Smooth muscle cell of the brain vasculature (primary cell): ENCODE data around the gene CA4.

Experiments used
- DNase-seq: peaks from one replicate; pipeline ENCODE4 v3.0.0-alpha.2; 2012; ENCODE audit warnings: low read depth, low spot score

The CA4 gene

DNA sequence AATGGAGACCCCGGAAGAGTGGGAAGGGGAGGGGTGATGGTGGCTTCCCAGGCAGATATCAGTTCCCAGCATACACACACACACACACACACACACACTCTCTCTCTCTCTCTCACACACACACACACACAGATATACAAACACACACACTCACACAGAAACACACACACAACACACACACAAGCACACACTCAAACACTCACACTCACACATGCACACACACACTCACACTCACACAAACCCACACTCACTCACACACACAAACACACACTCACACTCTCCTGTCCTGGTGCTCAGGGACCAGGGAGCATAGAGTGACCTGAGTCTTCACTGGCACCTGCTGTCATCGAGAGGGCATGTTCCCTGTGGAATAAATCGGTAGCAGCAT is 5.6 kb downstream of the CA4 start:
- no peak for DNase-seq

DNA sequence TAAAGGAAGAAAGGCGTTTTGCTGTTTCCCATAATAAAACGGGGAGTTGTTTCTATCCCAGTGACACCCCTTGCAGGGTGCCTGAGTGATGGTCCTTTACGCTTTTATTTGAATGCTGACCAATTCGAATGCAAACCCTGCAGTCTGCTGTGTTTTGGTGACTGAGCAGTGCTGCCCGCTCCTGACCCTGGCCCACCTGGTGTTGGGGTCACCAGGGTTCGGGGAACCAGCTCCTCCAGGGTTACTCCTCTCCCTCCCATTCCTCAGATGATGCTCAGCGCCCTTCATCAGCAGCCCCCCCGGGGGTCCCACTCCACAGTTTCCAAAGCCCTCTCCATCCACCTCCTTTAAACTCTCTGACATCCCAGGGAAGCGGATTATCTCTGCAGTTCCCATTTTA is 6.0 kb downstream of the CA4 start:
- DNase-seq: no peak

DNA sequence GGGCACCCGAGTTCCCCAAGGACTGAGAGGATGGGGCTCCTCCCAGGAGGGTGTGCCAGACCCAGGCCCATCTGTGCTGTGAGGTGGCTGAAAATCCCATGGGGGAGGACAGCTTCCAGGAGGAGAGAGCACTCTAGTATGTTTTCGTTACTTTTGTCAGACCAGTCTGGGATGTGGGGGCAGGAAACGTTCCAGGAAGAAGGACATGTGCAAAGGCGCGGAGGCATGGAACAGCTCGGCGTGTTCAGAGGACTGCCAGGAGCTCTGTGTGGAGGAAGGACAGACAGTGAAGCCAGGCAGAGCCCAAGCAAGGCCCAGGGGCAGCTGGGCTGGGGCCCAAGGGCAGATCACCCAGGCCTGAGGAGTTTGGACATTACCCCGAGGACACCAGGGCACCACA is 7.0 kb downstream of the CA4 start:
- DNase-seq: no peak

DNA sequence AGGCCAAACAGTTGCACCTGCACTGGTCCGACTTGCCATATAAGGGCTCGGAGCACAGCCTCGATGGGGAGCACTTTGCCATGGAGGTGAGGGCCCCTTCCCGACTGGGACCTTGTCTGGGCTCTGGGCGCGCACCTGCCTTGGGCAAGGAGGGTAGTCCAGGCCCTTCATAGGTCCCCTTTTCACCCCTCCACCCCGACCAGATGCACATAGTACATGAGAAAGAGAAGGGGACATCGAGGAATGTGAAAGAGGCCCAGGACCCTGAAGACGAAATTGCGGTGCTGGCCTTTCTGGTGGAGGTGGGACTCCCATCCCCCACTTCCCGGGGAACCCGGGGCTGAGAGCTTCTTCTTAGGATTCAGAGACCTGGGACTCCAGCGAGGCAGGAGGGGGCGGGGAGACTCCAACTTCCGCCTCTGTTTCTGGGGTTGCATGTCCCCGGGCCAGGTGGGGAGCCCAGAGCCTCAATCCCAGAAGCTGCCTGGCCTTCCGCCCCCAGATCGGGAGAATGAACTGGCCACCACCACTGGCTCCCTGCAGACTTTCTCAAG is 7.8 kb downstream of the CA4 start:
- no peak for DNase-seq

DNA sequence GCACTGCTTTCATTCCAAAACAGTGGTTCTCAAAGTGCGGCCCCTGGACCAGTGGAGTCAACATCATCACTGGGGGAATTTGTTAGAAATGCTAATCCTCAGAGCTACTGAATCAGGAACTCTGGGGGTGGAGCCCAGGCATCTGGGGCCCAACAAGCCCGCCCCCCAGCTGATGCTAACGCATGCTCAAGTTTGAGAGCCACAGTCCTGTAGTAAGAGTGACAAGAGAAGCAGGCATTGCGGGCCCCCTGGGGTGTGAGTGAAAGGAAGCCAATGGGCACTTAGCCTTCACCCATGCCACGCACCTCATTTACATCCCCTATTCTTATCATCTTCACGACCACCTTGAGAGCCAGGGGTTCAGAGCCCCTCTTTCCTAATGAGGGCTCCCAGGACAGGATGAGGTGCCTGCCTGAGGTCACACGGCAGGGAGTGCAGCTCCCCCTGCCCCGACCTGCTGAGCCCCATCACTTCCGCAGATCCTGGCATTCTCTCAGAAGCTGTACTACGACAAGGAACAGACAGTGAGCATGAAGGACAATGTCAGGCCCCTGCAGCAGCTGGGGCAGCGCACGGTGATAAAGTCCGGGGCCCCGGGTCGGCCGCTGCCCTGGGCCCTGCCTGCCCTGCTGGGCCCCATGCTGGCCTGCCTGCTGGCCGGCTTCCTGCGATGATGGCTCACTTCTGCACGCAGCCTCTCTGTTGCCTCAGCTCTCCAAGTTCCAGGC is 9.1 kb downstream of the CA4 start:
- no peak for DNase-seq

DNA sequence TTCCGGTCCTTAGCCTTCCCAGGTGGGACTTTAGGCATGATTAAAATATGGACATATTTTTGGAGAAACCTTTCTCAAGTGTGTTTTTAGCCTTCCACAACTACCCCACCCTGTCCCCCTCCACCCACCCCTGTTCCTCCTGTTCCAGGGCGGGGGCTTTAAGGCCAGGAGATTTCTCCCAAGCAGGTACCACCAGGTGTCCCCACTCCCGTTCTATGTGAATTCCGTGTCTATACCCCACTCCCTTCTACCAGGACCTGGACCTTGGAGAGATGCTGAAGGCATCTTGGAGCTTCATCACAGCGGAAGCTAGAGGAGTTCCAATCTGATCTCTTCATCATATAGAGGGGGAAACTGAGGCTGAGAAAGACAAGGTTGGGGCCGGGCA is 9.7 kb downstream of the CA4 start:
- no peak for DNase-seq

DNA sequence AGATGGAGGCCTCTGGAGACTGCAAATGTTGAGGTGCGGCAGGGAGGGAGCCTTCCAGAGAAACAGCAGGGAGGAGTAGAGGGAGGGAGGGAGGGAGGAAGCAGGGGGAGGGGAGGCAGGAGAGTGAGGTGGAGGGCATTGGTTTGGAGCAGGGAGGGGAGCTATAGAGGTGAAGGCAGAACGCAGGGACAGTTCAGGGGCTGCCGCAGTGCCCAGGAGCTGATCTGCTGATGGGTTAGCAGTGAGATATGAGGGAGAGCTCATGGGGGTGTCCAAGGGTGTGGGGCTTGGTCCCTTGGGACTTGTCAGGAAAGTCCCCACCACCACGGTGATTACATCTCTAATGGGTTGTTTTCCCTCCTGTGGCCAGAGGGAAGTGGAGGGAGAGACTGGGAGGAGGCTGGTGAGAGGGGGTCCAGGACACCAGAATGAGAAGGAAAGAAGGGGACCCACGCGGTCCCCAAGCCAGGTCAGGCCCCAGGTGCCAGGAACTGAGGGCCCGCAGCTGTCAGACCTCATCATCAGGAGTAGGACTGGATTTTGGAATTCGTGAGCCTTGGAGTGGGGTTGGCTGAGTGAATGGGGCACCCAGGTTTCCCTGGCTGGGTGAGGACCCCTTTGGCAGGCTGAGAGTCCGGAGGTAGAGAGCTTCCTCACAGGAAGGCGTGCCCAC is 11.2 kb downstream of the CA4 start:
- no peak for DNase-seq

DNA sequence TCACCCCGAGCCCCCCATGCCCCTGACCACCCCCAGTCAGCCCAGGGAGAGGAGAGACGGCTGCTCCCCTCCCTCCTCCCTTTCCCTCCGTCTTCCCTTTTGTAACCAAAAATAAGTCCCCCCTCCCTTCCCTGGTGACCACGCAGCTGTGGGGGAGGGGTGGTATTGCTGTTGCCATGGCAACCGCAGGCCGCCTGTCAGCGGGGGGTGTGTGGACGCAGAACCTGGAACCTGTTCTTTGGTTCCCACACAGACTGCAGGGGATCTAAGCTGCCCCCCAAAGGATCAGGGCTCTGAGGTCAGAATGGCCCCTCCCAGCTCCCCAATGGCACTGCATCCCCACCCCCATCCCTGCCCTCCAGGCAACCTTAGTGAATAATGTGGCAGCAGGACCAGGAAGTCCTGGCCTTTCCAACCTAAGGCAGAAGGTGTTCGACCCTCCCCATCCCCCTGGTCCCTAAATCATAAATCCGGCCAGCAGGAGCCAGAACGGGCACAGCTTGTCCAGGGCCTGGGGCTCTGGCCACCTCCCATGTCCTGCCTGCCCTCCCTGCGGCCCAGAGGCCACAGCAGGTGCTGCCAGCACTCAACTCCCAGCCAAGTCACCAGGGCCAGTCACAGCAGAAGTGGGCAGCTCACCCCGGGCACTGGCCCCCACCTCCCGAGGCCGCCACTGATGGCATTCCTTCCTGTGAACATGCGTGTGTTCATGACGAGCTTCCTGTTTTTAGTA is 12.0 kb downstream of the CA4 start:
- no peak for DNase-seq

DNA sequence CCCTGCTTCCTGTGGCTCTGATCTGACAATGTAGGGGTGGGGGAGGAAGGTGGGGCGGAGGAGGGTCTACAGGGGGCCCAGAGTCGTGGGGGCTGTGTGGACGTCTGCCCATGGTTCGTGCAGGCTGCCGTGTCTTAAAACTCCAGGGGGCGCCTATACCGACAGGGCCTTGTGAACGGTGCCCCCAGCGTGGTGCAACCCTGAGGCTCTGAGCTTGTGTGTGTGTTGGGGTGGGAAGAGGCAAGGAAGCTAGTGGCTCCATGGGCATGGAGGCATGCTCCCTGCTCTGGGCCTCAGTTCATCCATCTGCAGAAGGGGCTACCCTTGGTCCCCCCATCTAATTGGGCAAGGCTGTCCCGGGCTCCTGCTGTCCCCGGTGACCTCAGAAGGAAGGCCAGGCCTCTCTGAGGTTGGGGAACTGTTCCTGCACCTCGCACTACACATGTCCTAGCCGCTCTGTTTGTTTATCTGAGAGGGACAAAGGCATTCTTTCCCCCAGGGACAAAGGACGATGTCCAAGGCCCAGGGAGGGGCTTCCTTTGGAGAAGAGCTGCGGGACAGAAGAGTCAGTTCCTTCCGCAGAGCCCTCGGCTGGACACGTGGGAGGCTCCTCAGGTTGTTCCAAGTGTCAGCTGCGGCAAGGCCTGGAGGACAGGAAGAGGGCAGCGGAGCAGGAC is 13.5 kb downstream of the CA4 start:
- no peak for DNase-seq

DNA sequence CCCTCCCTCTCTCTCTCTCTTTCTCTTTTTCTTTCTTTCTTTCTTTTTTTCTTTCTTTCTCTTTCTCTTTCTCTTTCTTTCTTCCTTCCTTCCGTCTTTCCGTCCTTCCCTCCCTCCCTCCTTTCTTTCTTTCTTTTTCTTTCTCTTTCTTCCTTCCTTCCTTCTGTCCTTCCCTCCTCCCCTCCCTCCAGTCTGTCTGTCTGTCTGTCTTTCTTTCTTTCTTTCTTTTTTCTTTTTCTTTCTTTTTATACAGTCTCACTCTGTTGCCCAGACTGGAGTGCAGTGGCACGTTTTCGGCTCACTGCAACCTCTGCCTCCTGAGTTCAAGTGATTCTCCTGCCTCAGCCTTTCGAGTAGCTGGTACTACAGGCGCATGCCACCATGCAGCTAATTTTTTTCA is 14.4 kb downstream of the CA4 start:
- no peak for DNase-seq

DNA sequence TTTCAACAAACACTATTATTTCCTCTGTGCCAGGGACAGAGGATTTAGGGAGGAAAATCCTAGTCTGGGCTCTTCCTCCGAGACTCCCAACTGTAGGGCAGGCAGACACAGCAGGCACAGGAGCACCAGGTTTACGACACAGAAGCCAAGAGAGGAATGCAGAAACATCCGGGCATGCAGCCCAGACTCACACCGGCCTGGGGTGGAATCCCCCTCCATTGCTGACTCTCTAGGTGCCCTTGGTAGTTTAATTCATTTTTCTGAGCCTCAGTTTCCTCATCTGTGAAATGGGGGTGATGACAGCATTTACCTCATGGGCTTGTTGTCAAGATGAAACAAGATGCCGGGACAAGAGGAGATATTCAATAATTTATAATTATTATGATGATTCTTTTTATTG is 14.9 kb downstream of the CA4 start:
- DNase-seq: no peak

DNA sequence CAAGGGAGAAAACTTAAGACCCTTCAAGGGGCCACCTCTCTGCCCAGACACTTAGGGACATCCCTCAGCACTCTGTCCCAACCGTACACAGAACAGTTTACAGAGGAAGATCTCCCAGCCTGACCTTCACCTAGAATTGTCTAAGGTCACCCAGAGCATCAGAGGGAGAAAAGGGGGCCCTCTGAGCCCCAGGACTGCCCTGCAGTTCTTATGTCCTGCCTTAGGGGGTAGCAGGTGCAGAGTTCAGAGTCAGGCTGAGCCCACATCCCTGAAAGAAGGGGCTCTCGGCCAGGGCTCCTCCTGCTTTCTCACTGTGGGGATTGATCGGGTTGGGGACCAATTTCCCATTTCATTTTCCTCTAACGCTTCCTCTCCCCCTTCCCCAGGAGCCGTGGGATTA is 15.4 kb downstream of the CA4 start:
- DNase-seq: no peak

DNA sequence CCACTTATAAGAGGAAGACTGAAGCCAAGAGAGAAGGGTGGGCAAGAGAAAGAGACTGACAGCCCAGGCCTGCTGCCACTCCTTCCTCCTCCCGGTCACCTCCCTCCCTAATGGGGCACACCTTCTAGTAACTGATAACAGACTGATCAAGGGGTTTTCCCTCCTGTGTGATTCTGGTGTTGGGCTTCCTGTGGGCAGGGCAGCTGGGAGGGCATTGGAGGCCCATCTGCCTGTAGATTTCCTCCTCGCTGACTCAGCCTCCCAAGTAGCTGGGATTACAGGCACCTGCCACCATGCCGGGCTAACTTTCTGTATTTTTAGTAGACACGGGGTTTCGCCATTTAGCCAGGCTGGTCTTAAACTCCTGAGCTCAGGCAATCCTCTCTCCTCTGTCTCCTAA is 16.2 kb downstream of the CA4 start:
- DNase-seq: no peak

DNA sequence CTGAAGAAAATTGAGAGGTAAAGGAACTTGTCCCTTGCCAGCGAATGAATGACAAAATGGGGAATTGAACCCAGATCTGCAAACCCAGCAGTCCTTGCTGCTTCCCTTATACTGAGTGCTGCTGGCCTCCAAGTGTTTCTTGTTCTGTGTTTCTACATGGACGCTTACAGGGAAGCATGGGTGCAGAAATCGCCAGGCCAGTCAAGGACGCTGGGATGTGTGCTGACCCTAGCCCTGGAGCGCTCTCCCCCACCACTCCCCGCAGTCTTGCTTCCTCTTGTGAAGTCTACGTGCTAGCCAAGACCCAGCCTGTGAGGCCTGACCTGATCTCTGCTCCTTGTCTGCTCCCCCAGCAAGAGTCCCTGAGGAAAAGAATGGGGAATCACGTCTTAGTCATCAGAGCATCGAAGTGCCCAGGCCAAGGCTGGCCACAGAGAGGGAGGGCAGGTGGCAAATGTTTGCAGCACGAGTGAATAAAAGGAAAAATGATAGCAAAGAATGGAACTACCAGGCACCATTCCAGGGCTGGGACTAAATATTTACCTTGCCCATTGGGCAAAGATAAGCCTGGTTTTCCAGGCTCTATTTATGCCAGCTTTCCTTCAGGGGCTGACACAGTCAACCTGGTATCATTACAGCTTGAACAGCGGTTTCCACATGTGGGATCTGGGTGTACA is 17.4 kb downstream of the CA4 start:
- no peak for DNase-seq

DNA sequence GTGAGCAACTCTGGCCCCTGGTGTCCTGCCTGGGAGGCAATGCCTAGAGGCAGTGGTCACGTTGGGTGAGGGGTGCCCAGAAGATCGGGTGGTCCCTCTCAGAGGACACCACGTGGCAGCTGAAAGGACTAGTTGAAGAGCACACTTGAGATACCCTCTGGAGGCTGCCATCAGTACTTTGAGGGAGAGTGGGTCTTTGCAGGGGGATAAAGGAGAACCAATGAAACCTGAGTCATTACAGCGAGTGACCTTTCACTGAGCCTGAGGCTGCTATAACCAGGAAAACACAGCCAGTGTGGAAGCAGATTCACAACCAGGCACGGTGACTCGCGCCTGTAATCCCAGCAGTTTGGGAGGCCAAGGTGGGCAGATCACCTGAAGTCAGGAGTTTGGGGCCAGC is 18.9 kb downstream of the CA4 start:
- DNase-seq: no peak

DNA sequence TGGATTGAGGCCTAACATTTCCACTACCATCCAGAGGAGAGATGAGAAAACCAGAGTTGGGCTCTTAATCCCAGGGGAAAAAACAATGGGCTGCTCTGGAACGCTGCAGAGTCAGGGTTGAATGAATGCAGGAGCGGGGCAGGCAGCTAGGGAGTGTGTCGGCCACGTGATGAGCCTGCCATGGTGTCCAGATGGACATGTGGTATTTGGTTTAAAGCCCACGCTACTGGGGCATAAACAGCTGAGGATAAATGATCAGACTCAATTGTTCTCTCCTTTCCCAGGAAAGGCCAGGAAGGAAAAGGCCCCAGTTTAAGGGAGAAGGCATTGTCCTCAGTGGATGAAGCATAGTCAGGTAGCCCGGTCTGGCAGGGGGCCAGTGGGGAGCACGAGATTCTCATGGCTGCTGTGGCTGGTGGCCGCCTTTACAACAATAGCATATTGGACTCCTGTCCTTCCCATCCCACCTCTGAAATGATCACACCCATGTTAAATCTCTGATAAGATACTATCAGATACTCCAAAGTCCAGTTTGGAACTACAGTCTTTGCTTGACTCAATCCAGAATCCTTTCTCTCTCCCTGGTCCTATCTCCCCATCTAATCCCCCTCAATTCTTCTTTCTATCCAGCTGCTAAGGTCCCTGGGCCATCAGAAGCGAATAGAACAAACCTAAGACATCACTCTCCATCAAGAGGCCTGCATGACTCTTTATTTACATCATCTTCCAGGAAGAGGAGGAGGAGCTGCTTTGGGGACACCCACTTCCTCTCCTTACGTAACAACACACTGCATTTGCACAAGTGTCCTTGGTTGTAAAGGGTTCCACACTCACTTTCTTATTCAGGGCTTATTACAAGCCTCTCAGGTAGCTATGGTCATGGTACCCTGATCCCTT is 20.4 kb downstream of the CA4 start:
- no peak for DNase-seq

DNA sequence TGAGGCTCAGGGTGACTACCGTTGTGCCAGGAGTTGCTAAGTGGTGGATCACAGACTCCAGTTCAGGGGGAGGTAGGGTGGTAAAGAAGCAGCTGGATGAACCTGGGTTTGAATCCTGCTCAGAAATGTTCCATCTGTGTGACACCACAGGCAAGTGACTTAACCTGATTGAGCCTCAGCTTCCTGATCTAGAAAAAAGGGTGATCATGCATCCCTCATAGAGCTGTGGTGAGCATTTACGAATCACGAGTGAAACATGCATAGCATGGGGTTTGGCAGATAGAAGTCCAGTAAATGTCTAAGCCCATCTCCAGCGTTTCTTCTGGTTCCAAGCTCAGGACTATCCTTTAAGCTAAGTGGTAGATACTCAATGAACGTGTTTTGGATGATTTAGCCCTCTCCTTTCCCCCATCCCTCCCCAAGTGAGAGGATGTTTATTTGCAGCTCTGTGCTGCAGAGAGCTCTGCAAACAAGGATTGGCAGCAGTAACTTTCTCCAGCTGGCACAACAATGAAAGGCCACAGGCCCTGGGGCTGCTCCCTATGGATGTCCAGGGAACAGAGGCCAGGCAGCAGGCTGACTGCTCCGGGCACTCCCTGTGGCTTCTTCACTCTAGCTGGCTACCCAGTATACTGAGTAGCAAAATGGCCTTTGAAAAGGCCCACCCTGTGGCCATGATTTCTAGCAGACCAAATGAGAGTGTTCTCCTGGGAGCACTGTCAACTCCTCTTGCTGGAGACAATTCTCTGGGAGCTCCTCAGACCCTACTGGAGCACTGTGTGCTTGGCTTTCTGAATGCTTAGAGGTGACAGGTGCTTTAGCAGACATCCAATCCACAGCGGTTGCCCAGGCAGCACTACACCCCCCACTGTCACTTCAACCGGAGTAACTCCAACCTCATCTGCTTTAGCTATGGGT is 21.3 kb downstream of the CA4 start:
- no peak for DNase-seq

DNA sequence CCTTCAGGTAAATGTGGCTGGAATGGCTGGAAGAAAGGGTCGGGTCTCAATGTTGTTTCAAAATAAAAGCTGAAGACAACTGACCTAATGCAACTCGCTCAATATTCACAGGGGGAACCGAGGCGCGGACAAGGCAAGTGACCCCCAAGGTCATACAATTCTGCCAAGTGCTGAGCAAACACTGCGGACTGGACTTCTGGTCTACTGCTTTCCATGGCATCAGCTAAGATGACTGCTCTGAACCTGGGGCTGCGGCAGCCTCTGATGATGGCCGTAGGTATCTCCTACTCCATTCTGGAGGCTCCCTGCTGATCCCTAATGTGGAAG is 21.9 kb downstream of the CA4 start:
- DNase-seq: no peak

DNA sequence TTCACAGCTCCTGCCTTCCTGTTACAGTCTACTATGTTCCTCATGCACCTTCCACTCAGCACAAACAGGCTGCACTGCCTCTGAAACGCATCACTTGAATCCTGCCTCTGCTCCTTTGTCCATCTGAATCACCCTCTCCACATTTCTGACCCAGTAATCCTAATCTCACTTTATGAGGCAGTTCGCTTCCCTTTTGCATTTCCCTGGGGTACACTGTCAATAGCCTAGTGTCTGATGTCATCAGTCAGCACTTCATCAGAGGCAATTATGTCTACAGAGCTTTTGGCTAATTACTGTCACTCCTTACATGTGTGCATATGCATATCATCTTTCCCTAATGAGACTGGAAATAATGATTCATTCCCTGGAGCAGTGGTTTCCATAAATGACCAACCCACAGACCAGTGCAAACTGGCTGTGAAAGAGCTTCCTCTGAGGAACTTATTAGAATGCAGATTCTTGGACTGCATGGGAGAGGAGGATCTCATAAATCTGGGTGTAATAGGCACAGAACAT is 23.6 kb downstream of the CA4 start:
- DNase-seq: no peak
